ENCODE measurements around the gene HIPK1. TPM values are rescaled to one million over a fixed set of nuclear protein-coding genes. Genes with fewer than 3 reads are reported as not detected.

HIPK1 gene
- total RNA-seq, 4 donors from 2014 or later, result 60.6 to 89.9 (median 76.5) TPM

DNA sequence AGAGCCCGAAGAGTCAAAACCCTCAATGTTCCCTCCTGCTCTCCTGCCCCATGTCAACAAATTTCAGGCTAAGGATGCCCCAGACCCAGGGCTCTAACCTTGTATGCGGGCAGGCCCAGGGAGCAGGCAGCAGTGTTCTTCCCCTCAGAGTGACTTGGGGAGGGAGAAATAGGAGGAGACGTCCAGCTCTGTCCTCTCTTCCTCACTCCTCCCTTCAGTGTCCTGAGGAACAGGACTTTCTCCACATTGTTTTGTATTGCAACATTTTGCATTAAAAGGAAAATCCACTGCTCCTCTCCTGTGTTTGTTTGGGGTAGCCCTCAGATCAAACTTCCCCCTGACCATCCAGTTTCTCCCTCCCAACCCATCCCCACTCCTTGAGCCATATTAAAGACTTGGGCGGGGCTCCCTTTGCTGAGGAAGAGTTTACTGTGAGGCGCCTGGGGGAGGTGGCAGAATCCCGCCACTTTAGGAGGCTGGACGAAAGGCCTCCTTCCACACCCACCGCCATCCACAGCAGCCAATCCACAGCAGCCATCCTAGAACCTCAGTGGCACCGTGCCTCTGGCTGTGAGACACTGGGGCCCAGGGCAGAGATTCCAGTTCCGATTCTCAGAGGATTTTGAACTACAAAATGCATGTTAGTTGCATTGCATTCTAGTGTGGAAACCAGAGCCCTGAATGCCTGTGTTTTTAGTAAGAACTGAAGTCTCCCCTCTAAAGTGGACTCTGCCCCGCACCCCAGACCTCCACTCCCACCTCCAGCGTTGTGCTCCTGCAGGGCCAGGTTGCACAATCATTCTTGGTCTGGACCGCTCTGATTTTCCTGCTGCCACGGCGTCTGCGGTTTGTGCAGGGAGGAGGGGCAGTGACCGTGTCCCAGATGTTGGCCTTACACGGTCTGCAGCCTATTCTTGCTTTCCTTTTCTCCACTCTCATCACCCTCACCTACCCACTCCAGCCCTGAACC is 53.1 kb downstream of the HIPK1 start:
- Histone ChIP-seq H3K36me3 (no peaks in the 10 kb centered on the region), H3K4me1 (peaks cover 31 to 78% (median 72%) of the 10 kb centered on the region in 4 donors), H3K4me3 (peak overlapping the region; percentile 41 to 54 (median 46)), H3K27me3 (no peaks in the 10 kb centered on the region), H3K9me3 (no peaks in the 10 kb centered on the region), H3K27ac (replicated peaks in 1 of 4) (peak overlapping the region; percentile 77 to 84 (median 80))
- no peak for DNase-seq (ENCODE audit: extremely low spot score)
- 27% methylated on average over 18 of the region's 18 CpGs for WGBS
- intact Hi-C loops (cut with DNase I), result no loop called here
- TF ChIP-seq POLR2A (IDR thresholded peaks at IDR 0.05; ENCODE audit: low read depth), result no peak
- TF ChIP-seq, protein P1, sequence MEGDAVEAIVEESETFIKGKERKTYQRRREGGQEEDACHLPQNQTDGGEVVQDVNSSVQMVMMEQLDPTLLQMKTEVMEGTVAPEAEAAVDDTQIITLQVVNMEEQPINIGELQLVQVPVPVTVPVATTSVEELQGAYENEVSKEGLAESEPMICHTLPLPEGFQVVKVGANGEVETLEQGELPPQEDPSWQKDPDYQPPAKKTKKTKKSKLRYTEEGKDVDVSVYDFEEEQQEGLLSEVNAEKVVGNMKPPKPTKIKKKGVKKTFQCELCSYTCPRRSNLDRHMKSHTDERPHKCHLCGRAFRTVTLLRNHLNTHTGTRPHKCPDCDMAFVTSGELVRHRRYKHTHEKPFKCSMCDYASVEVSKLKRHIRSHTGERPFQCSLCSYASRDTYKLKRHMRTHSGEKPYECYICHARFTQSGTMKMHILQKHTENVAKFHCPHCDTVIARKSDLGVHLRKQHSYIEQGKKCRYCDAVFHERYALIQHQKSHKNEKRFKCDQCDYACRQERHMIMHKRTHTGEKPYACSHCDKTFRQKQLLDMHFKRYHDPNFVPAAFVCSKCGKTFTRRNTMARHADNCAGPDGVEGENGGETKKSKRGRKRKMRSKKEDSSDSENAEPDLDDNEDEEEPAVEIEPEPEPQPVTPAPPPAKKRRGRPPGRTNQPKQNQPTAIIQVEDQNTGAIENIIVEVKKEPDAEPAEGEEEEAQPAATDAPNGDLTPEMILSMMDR (IDR thresholded peaks at IDR 0.05), result no peak
- TF ChIP-seq EP300 (IDR thresholded peaks at IDR 0.05), result no peak
- peak; percentile 47 to 70 for TF ChIP-seq POLR2AphosphoS5 (IDR thresholded peaks at IDR 0.05)

DNA sequence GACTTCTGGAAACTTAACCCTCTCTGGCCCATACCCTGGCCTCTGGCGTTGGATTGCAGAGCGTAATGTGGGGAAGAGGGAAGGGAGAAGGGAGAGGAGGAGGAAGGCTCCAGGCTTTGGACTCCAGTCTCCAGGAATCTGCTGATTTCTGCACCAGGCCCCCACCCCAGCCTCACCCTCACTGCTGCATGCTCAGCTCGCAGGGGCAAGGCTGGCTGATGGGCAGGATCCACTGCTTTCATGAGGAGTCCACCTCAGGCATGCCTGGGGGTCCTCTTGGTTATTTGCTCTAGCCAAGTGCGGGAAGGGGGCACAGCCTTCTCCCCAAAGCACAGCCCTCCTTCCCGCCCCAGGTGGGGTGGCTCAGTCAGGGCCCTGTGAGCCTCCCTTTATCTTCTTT is 53.8 kb downstream of the HIPK1 start:
- H3K27me3 ChIP-seq, result no peaks in the 10 kb centered on the region
- WGBS, result 44% methylated on average over 3 of the region's 5 CpGs
- peaks cover 31 to 74% (median 71%) of the 10 kb centered on the region in 4 donors for H3K4me1 ChIP-seq
- H3K27ac ChIP-seq (replicated peaks in 1 of 4), result peak overlapping the region; percentile 77 to 84 (median 80)
- H3K4me3 ChIP-seq, result peak overlapping the region; percentile 41 to 54 (median 46)
- intact Hi-C loops (cut with DNase I), result no loop called here
- no peak for DNase-seq (ENCODE audit: extremely low spot score)
- TF ChIP-seq EP300 (IDR thresholded peaks at IDR 0.05) (no peak), POLR2A (IDR thresholded peaks at IDR 0.05; ENCODE audit: low read depth) (no peak), POLR2AphosphoS5 (IDR thresholded peaks at IDR 0.05) (no peak)
- TF ChIP-seq, protein P1 (IDR thresholded peaks at IDR 0.05), result no peak
- H3K9me3 ChIP-seq, result no peaks in the 10 kb centered on the region
- no peaks in the 10 kb centered on the region for H3K36me3 ChIP-seq

DNA sequence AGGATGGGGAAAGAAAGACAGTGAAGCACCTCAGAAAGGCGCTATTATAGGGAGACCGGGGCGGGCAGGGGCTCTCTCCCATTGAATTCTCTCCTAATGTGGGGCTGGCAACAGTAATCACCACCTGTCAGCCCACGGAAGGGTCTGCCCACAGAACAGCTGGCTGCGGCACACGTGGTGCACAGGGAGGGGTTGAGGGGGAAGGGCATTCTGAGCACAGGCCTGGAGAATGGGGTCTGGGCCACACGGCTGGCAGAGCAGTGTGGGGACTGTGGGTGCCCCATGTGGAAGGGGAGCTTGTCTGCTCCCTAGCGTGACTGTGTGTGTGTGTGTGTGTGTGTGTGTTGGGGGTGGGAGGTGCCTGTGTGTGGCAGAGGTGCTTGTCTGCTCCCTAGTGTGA is 54.3 kb downstream of the HIPK1 start:
- no peaks in the 10 kb centered on the region for H3K9me3 ChIP-seq
- no peaks in the 10 kb centered on the region for H3K27me3 ChIP-seq
- WGBS, result 56% methylated on average over 8 of the region's 8 CpGs
- intact Hi-C loops (cut with DNase I), result no loop called here
- peak overlapping the region; percentile 77 to 84 (median 80) for H3K27ac ChIP-seq (replicated peaks in 1 of 4)
- H3K36me3 ChIP-seq, result no peaks in the 10 kb centered on the region
- DNase-seq (ENCODE audit: extremely low spot score), result no peak
- H3K4me1 ChIP-seq, result peaks cover 30 to 70% (median 68%) of the 10 kb centered on the region in 4 donors
- TF ChIP-seq, protein P1 (IDR thresholded peaks at IDR 0.05), result no peak
- no peak for TF ChIP-seq POLR2A (IDR thresholded peaks at IDR 0.05; ENCODE audit: low read depth)
- no peak for TF ChIP-seq EP300 (IDR thresholded peaks at IDR 0.05)
- no peak for TF ChIP-seq POLR2AphosphoS5 (IDR thresholded peaks at IDR 0.05)
- H3K4me3 ChIP-seq, result peak overlapping the region; percentile 41 to 54 (median 46)

DNA sequence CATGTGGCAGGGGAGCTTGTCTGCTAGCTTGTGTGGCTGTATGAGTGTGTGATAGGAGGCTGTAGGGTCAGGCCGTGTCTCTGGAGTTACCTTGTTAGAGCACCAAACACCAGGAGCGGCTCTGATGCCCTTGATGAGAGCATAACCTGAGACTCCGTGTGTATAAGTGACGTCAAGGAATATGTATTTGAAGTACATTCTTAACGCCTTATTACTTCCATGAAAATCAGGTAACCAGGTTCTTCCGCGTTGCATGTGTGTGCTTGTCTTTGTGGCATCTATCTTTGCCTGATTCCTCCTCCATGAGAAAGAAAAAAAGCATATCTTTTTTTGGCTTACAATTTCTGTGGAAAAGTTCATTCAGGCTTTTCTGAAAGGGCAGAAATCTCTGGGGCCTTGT is 54.7 kb downstream of the HIPK1 start:
- Histone ChIP-seq H3K27me3 (no peaks in the 10 kb centered on the region), H3K36me3 (no peaks in the 10 kb centered on the region), H3K4me3 (peak overlapping the region in 2 of 4 donors; percentile 48 to 54), H3K27ac (replicated peaks in 1 of 4) (peak overlapping the region; percentile 77 to 84 (median 80)), H3K4me1 (peaks cover 25 to 65% (median 64%) of the 10 kb centered on the region in 4 donors), H3K9me3 (no peaks in the 10 kb centered on the region)
- intact Hi-C loops (cut with DNase I), result no loop called here
- DNase-seq (ENCODE audit: extremely low spot score), result no peak
- 86% methylated on average over 7 of the region's 7 CpGs for WGBS
- TF ChIP-seq, protein P1 (IDR thresholded peaks at IDR 0.05), result no peak
- TF ChIP-seq EP300 (IDR thresholded peaks at IDR 0.05) (no peak), POLR2A (IDR thresholded peaks at IDR 0.05; ENCODE audit: low read depth) (no peak), POLR2AphosphoS5 (IDR thresholded peaks at IDR 0.05) (no peak)

All from esophagus muscularis mucosa (tissue), 4 donors.